Hair follicle dermal papilla cell (primary cell): ENCODE results near the gene CARD18. TPM values are rescaled to one million over a fixed set of nuclear protein-coding genes. Genes with fewer than 3 reads are reported as not detected.

Experiments
- total RNA-seq: library from RNA; depleted of rRNA; stranded (reverse); fragments of >200 nt; gene quantifications from 2 replicates; pipeline ENCODE4 v1.2.3, GENCODE V29; 2012

Gene CARD18, protein sequence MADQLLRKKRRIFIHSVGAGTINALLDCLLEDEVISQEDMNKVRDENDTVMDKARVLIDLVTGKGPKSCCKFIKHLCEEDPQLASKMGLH
- not detected in 2 replicates for total RNA-seq

DNA sequence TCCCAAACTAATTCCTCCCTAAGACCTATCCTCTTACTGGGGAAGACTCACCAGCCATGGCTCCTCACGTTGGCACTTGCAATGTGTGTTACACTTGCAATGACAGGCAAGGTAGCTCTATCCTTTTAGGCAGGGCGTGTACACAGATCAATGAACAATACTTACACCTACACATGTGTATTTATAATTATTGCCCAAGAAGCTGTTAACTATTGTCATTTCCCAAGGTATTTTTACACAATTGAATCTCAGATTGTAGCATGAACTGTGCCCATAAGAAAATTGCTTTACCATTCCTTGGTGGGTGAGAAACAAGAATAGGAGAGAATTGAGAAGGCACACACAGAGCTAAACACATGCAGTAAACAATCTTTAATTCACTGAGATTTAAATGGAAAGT, at the start of gene CARD18:
CARD18 (minus strand) TSS at position 101 of the 400 bp plus-strand sequence; CDS start at position 58, 43 bp downstream.

Other genes with a start within 250 kb of the CARD18 start
- gene CASP12, start 241.3 kb downstream of the CARD18 start, total RNA-seq = 0.16 TPM in 1 of 2 replicates, not detected in the other
- gene CASP4, start 171.2 kb downstream of the CARD18 start, total RNA-seq = 84.2 and 94.1 TPM in 2 replicates
- gene CASP5, start 116.6 kb downstream of the CARD18 start, total RNA-seq = not detected in 2 replicates
- gene CASP1, start 104.6 kb downstream of the CARD18 start, total RNA-seq = 11.4 and 11.5 TPM in 2 replicates
- gene CARD16, start 94.4 kb downstream of the CARD18 start, total RNA-seq = 2.8 and 3.5 TPM in 2 replicates